ENCODE measurements around the gene C2orf74. TPM values are rescaled to one million over a fixed set of nuclear protein-coding genes. Genes with fewer than 3 reads are reported as not detected.

Gene C2orf74
- total RNA-seq: 9.0 and 10.0 TPM in 2 replicates
- long read RNA-seq, partial matches to known transcripts: 0 of 7 reads
- long read RNA-seq, other reads (novel, unspliced or antisense): 5 of 7 reads

DNA sequence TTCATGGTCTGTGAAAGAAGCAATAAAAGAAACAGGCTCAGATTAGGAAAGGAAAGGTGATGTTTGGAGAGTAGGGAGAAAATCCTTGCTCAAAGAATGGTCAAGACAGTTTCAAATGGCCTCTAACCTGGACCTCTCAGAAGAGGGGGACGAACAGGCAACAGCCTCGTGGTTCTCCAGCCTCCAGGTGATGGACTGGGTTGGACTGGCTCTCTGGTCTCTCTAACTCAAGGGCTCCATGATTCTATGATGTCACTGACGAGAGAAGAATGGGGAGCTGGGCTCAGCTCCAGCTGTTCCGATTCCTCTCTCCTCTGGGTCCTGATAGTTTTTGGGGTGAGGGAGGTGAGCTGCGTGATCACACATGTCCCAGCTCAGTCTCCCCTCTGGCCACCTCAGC lies at the start of gene C2orf74:
Gene C2orf74, plus strand, starts transcription at position 301 of the 400 bp plus-strand sequence. CDS start 327 bp downstream, outside the sequence.
- no peak within 1 kb of the TSS for H3K27ac Mint-ChIP-seq (ENCODE audit: unreplicated experiment)
- TF ChIP-seq, protein P1, sequence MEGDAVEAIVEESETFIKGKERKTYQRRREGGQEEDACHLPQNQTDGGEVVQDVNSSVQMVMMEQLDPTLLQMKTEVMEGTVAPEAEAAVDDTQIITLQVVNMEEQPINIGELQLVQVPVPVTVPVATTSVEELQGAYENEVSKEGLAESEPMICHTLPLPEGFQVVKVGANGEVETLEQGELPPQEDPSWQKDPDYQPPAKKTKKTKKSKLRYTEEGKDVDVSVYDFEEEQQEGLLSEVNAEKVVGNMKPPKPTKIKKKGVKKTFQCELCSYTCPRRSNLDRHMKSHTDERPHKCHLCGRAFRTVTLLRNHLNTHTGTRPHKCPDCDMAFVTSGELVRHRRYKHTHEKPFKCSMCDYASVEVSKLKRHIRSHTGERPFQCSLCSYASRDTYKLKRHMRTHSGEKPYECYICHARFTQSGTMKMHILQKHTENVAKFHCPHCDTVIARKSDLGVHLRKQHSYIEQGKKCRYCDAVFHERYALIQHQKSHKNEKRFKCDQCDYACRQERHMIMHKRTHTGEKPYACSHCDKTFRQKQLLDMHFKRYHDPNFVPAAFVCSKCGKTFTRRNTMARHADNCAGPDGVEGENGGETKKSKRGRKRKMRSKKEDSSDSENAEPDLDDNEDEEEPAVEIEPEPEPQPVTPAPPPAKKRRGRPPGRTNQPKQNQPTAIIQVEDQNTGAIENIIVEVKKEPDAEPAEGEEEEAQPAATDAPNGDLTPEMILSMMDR (conservative IDR thresholded peaks at IDR 0.05): no peak
- H3K27me3 Mint-ChIP-seq (ENCODE audit: low read depth): no peaks in the 10 kb centered on the region
- peaks cover 28% of the 10 kb centered on the region for H3K36me3 Mint-ChIP-seq (ENCODE audit: low read depth)
- no peak within 1 kb of the TSS for H3K4me3 Mint-ChIP-seq
- H3K4me1 Mint-ChIP-seq: no peaks in the 10 kb centered on the region
- DNase-seq (ENCODE audit: low read depth, low spot score): no peak
- H3K9me3 Mint-ChIP-seq: peaks cover 11% of the 10 kb centered on the region

DNA sequence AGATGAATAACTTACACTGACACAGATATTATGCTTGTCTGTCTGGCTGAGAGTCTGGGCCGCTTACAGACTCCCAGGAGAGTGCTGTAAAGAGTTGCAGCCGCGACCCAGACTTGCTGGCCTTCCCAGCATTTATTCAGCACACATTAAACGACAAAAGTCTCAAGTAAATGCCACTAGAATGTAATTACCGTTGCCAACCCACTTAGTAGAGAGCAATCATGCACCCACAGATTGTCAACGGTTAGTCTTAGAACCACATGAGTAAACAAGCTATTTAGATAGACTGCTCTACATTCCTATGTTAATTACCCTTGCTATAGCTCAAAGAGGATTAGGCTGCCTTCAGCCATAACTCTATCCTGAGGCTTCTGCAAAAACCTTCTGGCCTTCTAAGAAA lies 47.8 kb upstream of the C2orf74 start:
- Mint-ChIP-seq H3K27me3 (ENCODE audit: low read depth) (no peaks in the 10 kb centered on the region), H3K4me3 (no peak overlapping the region), H3K9me3 (peaks cover 19% of the 10 kb centered on the region), H3K27ac (ENCODE audit: unreplicated experiment) (no peak overlapping the region), H3K4me1 (no peaks in the 10 kb centered on the region), H3K36me3 (ENCODE audit: low read depth) (peaks cover 51% of the 10 kb centered on the region)
- no peak for DNase-seq (ENCODE audit: low read depth, low spot score)
- TF ChIP-seq, protein P1 (conservative IDR thresholded peaks at IDR 0.05): no peak

DNA sequence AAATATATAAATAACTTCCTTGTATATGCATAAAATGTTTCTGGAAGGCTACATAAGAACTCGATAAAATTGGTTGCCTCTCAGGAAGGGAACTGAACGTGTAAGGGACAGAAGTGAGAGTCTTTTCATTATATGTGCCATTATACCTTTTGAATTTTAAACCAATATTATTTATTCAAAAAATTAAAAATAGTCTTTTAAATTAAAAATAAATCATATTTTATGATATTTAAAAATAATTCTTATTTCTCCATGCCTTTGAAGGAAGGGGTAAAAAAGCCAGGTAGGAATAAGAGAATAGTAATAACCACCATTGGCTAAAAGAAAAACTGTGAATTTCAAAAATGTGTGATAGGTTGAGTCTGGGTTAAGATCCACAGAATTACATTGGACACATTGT lies 45.7 kb upstream of the C2orf74 start:
- peaks cover 53% of the 10 kb centered on the region for H3K36me3 Mint-ChIP-seq (ENCODE audit: low read depth)
- no peaks in the 10 kb centered on the region for H3K4me1 Mint-ChIP-seq
- TF ChIP-seq, protein P1 (conservative IDR thresholded peaks at IDR 0.05): no peak
- no peak overlapping the region for H3K27ac Mint-ChIP-seq (ENCODE audit: unreplicated experiment)
- peaks cover 19% of the 10 kb centered on the region for H3K9me3 Mint-ChIP-seq
- no peak overlapping the region for H3K4me3 Mint-ChIP-seq
- no peaks in the 10 kb centered on the region for H3K27me3 Mint-ChIP-seq (ENCODE audit: low read depth)
- no peak for DNase-seq (ENCODE audit: low read depth, low spot score)

DNA sequence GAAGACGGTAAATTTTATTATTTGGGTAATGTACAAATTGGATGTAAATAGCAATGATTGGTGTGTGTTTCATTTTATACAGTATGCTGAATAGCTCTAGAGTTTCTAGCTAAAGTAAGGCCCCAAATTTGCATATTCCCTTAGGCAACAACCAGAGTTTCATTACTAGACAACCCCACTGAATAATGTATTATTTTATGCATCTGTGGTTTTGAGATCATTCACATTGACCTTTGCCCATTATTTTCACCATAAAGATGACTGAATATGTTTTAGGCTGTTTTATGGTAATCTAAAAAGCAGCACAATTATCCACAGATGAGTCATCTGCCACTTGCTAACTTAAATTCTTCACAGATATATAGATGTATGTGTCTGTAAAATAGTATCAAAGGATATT lies 44.5 kb upstream of the C2orf74 start:
- no peak overlapping the region for H3K27ac Mint-ChIP-seq (ENCODE audit: unreplicated experiment)
- H3K27me3 Mint-ChIP-seq (ENCODE audit: low read depth): no peaks in the 10 kb centered on the region
- no peak overlapping the region for H3K4me3 Mint-ChIP-seq
- H3K36me3 Mint-ChIP-seq (ENCODE audit: low read depth): peaks cover 41% of the 10 kb centered on the region
- TF ChIP-seq, protein P1 (conservative IDR thresholded peaks at IDR 0.05): no peak
- peaks cover 13% of the 10 kb centered on the region for H3K9me3 Mint-ChIP-seq
- DNase-seq (ENCODE audit: low read depth, low spot score): no peak
- no peaks in the 10 kb centered on the region for H3K4me1 Mint-ChIP-seq

DNA sequence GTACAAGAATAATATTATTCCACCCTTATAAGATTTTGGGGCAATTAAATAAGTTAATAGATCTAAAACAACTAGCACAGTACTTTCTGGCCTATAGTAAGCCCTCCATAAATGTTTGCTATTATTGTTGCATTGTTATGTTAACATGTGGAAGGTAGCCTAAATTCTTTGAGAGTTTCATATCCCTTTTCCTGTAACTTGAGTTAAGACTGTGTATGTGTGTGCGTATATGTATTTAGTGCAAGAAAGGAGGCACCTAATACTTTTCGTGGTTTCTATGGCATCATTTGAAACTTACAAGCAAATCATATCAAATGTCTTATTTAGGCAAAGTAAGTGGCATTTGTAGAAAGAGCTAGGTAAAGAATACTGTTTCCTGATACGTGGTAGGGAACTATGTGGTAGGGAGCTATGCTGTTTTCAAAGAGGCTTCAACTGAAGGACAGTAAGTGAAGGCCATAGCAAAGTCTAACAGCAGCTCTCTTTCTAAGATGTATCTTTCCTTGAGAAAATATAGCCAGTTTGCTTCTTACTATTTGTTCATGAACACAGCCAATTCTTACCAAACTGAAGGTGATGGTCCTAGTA lies 36.8 kb upstream of the C2orf74 start:
- Mint-ChIP-seq H3K4me1 (no peaks in the 10 kb centered on the region), H3K27ac (ENCODE audit: unreplicated experiment) (no peak overlapping the region), H3K36me3 (ENCODE audit: low read depth) (peaks cover 15% of the 10 kb centered on the region), H3K27me3 (ENCODE audit: low read depth) (no peaks in the 10 kb centered on the region), H3K4me3 (no peak overlapping the region), H3K9me3 (peaks cover 7% of the 10 kb centered on the region)
- TF ChIP-seq, protein P1 (conservative IDR thresholded peaks at IDR 0.05): no peak
- no peak for DNase-seq (ENCODE audit: low read depth, low spot score)
